GM19238 (cell line): ENCODE measurements around the gene PCDHGA1.
"Not testable (repeated sequence)": the region's sequence is repeated elsewhere in the genome, so short reads cannot be mapped to it uniquely, and the experiment has no call there.

Experiments used
- DNase-seq: peaks from one replicate; pipeline ENCODE4 v3.0.0; 2011; ENCODE audit warnings: low spot score; ENCODE audit not compliant: insufficient read length

Gene PCDHGA1

GRCh38 chr5:141382469-141383294 is 52.4 kb downstream of the PCDHGA1 start, which contains the start of gene PCDHGA7:
TSS of gene PCDHGA7 (plus strand) at chr5:141382742. CDS start at chr5:141382900, 158 bp downstream.
- DNase-seq: no peak

- DNase-seq: no peak
These were observed 53.0 kb downstream of the PCDHGA1 start for GRCh38 chr5:141383345-141383744.

DNA sequence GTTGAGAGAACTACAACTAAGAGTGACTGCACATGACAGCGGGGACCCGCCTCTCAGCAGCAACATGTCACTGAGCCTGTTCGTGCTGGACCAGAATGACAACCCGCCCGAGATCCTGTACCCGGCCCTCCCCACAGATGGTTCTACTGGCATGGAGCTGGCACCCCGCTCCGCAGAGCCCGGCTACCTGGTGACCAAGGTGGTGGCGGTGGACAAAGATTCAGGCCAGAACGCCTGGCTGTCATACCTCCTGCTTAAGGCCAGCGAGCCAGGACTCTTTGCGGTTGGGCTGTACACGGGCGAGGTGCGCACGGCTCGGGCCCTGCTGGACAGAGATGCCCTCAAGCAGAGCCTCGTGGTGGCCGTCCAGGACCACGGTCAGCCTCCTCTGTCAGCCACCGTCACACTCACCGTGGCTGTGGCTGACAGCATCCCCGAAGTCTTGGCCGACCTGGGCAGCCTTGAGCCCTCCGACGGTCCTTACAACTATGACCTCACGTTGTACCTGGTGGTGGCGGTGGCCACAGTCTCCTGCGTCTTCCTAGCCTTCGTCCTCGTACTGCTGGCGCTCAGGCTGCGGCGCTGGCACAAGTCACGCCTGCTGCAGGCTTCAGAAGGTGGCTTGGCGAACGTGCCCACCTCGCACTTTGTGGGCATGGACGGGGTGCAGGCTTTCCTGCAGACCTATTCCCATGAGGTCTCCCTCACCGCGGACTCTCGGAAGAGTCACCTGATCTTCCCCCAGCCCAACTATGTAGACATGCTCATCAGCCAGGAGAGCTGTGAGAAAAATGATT is 54.4 kb downstream of the PCDHGA1 start:
- DNase-seq: no peak

DNA sequence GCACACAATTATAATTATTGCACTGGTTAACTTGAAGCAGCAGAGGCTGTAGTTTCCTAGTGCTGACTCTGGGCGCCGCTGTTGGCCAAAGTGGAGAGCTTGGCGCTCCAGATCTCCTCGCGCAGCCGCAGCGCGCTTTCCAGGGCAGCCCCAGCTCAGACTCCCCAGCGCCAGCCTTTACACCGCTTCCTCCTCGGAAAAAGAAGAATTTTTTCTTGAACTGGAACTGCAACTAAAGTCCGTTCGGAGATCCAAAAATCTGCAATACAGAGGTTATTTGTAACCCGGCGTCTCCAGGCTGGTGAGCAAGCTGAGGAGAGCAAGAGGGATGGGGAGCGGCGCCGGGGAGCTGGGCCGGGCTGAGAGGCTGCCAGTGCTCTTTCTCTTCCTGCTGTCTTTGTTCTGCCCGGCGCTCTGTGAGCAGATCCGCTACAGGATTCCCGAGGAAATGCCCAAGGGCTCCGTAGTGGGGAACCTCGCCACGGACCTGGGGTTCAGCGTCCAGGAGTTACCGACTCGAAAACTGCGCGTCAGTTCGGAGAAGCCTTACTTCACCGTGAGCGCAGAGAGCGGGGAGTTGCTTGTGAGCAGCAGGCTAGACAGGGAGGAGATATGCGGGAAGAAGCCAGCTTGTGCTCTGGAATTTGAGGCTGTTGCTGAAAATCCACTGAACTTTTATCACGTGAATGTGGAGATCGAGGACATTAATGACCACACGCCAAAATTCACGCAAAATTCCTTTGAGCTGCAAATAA is 57.4 kb downstream of the PCDHGA1 start, which contains the start of gene PCDHGB4:
Gene PCDHGB4, plus strand, starts transcription at position 142 of the 755 bp plus-strand sequence. Its CDS starts 187 bp downstream, at position 329.
- not testable (repeated sequence) for DNase-seq

GRCh38 chr5:141388661-141389060 is 58.3 kb downstream of the PCDHGA1 start:
- no peak for DNase-seq

- no peak for DNase-seq
These were observed 59.1 kb downstream of the PCDHGA1 start for GRCh38 chr5:141389153-141390042.

DNA sequence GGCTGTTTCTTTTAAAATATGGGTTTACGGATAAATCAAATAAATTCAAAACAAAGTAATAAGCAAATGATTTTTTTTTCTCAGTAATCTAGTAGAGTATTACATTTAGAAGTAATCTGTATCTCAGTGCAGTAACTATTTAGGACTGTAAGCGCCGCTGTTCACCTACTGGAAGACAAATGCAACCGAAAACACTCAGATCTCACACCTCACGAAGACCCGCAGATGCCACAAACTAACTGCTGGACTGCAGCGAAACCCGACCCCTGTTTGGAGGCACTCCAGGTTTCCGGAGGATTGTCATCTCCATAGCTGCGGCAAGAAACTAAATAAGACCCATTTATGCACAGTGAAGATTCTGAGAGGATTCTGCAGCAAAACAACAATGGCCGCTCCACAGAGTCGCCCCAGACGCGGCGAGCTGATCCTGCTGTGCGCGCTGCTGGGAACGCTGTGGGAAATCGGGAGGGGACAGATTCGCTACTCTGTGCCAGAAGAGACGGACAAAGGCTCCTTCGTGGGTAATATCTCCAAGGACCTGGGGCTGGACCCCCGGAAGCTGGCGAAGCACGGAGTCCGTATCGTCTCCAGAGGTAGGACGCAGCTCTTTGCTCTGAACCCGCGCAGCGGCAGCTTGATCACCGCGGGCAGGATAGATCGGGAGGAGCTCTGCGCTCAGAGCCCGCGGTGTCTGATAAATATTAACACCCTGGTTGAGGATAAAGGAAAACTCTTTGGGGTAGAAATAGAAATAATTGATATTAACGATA is 62.3 kb downstream of the PCDHGA1 start, which contains the start of gene PCDHGA8:
Gene PCDHGA8, plus strand, starts transcription at position 205 of the 770 bp plus-strand sequence. Its CDS starts 181 bp downstream, at position 386.
- DNase-seq: no peak

GRCh38 chr5:141393267-141393666 is 63.0 kb downstream of the PCDHGA1 start:
- DNase-seq: no peak

- DNase-seq: not testable (repeated sequence)
These were observed 64.3 kb downstream of the PCDHGA1 start for GRCh38 chr5:141394401-141395187.

DNA sequence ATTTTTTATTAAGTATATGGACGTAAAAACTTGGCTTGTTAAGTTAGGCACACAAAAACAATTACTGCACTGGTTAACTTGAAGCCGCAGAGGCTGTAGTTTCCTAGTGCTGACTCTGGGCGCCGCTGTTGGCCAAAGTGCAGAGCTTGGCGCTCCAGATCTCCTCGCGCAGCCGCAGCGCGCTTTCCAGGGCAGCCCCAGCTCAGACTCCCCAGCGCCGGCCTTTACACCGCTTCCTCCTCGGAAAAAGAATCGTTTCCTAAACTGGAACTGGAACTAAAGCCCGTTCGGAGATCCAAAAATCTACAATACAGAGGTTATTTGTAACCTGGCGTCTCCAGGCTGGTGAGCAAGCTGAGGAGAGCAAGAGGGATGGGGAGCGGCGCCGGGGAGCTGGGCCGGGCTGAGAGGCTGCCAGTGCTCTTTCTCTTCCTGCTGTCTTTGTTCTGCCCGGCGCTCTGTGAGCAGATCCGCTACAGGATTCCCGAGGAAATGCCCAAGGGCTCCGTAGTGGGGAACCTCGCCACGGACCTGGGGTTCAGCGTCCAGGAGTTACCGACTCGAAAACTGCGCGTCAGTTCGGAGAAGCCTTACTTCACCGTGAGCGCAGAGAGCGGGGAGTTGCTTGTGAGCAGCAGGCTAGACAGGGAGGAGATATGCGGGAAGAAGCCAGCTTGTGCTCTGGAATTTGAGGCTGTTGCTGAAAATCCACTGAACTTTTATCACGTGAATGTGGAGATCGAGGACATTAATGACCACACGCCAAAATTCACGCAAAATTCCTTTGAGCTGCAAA is 67.6 kb downstream of the PCDHGA1 start, which contains the start of gene PCDHGB5:
Gene PCDHGB5, plus strand, starts transcription at position 192 of the 796 bp plus-strand sequence. Its CDS starts 181 bp downstream, at position 373.
- DNase-seq: peak; percentile 23

DNA sequence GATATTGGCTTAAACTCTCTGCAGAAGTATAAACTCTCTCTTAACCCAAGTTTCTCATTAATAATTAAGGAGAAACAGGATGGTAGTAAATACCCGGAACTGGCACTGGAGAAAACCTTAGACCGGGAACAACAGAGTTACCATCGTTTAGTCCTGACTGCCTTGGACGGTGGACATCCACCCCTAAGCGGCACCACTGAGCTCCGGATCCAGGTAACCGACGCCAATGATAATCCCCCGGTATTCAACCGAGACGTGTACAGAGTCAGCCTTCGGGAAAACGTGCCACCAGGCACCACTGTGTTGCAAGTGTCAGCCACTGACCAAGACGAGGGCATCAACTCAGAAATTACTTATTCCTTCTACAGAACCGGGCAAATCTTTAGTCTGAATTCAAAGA is 68.3 kb downstream of the PCDHGA1 start:
- no peak for DNase-seq

- no peak for DNase-seq
These were observed 69.4 kb downstream of the PCDHGA1 start for GRCh38 chr5:141399555-141400258.

GRCh38 chr5:141402553-141403243 is 72.4 kb downstream of the PCDHGA1 start, which contains the start of gene PCDHGA9:
TSS of gene PCDHGA9 (plus strand) at chr5:141402778. CDS start at chr5:141402953, 175 bp downstream.
- DNase-seq: no peak

- DNase-seq: no peak
These were observed 73.1 kb downstream of the PCDHGA1 start for GRCh38 chr5:141403387-141403786.

DNA sequence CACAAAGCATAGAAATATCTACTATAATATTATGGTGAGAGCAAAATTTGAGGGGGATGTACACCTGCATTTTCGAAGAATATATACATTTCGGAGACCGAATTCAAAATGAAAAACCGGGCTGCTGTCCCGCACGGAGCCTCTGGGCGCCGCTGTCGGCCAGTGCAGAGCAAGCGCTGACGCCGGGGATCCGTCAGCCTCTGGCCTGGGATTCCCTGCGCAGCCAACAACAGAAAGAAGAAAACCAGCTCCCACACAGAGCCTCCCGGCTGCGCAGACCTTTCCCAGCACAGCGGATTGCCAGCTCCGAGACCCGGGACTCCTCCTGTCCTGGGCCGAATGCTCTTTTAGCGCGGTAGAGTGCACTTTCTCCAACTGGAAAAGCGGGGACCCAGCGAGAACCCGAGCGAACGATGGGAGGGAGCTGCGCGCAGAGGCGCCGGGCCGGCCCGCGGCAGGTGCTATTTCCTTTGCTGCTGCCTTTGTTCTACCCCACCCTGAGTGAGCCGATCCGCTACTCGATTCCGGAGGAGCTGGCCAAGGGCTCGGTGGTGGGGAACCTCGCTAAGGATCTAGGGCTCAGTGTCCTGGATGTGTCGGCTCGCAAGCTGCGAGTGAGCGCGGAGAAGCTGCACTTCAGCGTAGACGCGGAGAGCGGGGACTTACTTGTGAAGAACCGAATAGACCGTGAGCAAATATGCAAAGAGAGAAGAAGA is 77.6 kb downstream of the PCDHGA1 start, which contains the start of gene PCDHGB6:
Gene PCDHGB6, plus strand, starts transcription at position 232 of the 716 bp plus-strand sequence. Its CDS starts 182 bp downstream, at position 414.
- not testable (repeated sequence) for DNase-seq
